A673 (cell line): Measurements from ENCODE around the gene DMXL1.

Experiments used
- EZH2 ChIP-seq: fragments of 200-600 bp; sonication (generic); IDR thresholded peaks from 2 replicates; pipeline ENCODE4 v1.6.1; 2017; ENCODE audit warnings: borderline replicate concordance, low read depth, mild to moderate bottlenecking, mixed read lengths, antibody characterized with exemption, low read length; ENCODE audit not compliant: poor library complexity, severe bottlenecking
- TF ChIP-seq, protein P1 (sequence below): fragments of 300-800, 200-600 bp; sonication (generic); conservative IDR thresholded peaks from 2 replicates; pipeline ENCODE4 v1.5.1; 2017; ENCODE audit warnings: low read depth, mild to moderate bottlenecking, antibody characterized with exemption, low read length, moderate library complexity, mixed read lengths

DNA sequence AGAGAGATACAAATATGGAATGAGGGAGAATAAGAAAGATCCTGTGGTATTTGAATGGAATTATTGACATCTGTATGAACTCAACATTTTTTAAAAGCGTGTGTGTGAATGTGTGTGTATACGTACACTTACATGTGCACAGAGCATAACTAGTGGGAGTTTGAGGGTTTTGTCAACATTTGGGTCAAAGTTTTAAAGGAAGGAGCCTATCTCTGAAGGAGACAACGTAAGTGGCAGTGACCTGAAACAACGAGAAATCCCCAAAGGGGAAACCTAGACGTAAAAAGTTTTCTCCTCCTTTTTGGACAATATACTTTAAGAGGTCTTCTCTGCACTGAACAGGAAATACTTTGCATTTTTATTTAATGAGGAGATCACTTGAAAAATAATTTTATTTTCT is 42.3 kb upstream of the DMXL1 start:
- TF ChIP-seq, protein P1, sequence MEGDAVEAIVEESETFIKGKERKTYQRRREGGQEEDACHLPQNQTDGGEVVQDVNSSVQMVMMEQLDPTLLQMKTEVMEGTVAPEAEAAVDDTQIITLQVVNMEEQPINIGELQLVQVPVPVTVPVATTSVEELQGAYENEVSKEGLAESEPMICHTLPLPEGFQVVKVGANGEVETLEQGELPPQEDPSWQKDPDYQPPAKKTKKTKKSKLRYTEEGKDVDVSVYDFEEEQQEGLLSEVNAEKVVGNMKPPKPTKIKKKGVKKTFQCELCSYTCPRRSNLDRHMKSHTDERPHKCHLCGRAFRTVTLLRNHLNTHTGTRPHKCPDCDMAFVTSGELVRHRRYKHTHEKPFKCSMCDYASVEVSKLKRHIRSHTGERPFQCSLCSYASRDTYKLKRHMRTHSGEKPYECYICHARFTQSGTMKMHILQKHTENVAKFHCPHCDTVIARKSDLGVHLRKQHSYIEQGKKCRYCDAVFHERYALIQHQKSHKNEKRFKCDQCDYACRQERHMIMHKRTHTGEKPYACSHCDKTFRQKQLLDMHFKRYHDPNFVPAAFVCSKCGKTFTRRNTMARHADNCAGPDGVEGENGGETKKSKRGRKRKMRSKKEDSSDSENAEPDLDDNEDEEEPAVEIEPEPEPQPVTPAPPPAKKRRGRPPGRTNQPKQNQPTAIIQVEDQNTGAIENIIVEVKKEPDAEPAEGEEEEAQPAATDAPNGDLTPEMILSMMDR: no peak
- TF ChIP-seq EZH2: no peak
